Sigmoid colon (tissue), 7 donors: ENCODE results near the gene FAM3A. TPM values are rescaled to one million over a fixed set of nuclear protein-coding genes. Genes with fewer than 3 reads are reported as not detected.

ENCODE experiments used
- DNase-seq: peaks from one replicate; pipeline ENCODE4 v3.0.0-alpha.2; 2019
- H3K27ac ChIP-seq, 4 donors: fragments of 200-600 bp; sonication (generic); one replicate each; pipeline ENCODE4 v1.5.1; 2016 to 2019; ENCODE audit warnings: mild to moderate bottlenecking in 1 of 4
- H3K27me3 ChIP-seq, 3 donors: fragments of 200-600 bp; sonication (generic); one replicate each; pipeline ENCODE4 v1.5.1; 2019; ENCODE audit warnings: mild to moderate bottlenecking in 1 of 3
- H3K36me3 ChIP-seq, 4 donors: fragments of 200-600 bp; sonication (generic); one replicate each; pipeline ENCODE4 v1.5.1; 2016 to 2019
- H3K4me1 ChIP-seq, 4 donors: fragments of 200-600 bp; sonication (generic); one replicate each; pipeline ENCODE4 v1.5.1; 2017 to 2019
- H3K4me3 ChIP-seq, 4 donors: fragments of 200-600 bp; sonication (generic); one replicate each; pipeline ENCODE4 v1.5.1; 2017 to 2019; ENCODE audit warnings: mild to moderate bottlenecking in 2 of 4, moderate library complexity in 1 of 4
- H3K9me3 ChIP-seq, 4 donors: fragments of 200-600 bp in 3 of 4; sonication (generic) in 3 of 4; one replicate each; pipeline versions ENCODE4 v1.5.1 to v1.6.1; 2013 to 2019
- EP300 ChIP-seq, 4 donors: sonication (generic); formaldehyde crosslinking; IDR thresholded peaks; one replicate each; pipeline ENCODE4 v1.6.1; 2017; ENCODE audit warnings: antibody characterized with exemption in 4 of 4
- POLR2A ChIP-seq, 2 donors: fragments of 450-650 bp; IDR thresholded peaks; one replicate each; pipeline ENCODE4 v1.6.1; 2016; ENCODE audit warnings: antibody characterized with exemption in 2 of 2, mild to moderate bottlenecking in 2 of 2, moderate library complexity in 2 of 2
- POLR2AphosphoS5 ChIP-seq, 4 donors: sonication (generic); formaldehyde crosslinking; IDR thresholded peaks; one replicate each; pipeline ENCODE4 v1.6.1; 2017; ENCODE audit warnings: antibody characterized with exemption in 4 of 4
- WGBS, 2 donors: extraction: QIAGEN DNeasy Blood & Tissue Kit; methylation state at CpG; one replicate each; pipeline ENCODE4 v1.1.7; 2013; 5-methylcytosine and 5-hydroxymethylcytosine counted together
- intact Hi-C: fragments of 100-400 bp; cut with DNase I; formaldehyde crosslinking; loops from one replicate; pipeline ENCODE4 v1.15.1; 2023
- polyA plus RNA-seq, 3 donors: library from polyadenylated mRNA; stranded (reverse); fragments of 200-250 nt; gene quantifications; one replicate each; pipeline ENCODE4 v1.2.3, GENCODE V29; 2013
- total RNA-seq, 4 donors: library from RNA; depleted of rRNA; stranded (reverse); fragments of >200 nt; gene quantifications; one replicate each; pipeline ENCODE4 v1.1.0, GENCODE V29; 2016
- TF ChIP-seq, protein P1 (sequence below), 4 experiments: fragments of 450-650 bp in 3 of 4; fragments of 200-600 bp in 1 of 4; IDR thresholded peaks; one replicate each; pipeline ENCODE4 v1.5.1; 2016 to 2019; ENCODE audit warnings: antibody characterized with exemption in 4 of 4, mild to moderate bottlenecking in 3 of 4, moderate library complexity in 2 of 4
- donor health status: healthy with polysubstance abuse.
- donor health status: Bipolar disorder and iron deficiency.
- donor health status: healthy.

The FAM3A gene
- total and polyA plus RNA-seq, 7 donors: 30.7 to 64.9 (median 49.0) TPM

DNA sequence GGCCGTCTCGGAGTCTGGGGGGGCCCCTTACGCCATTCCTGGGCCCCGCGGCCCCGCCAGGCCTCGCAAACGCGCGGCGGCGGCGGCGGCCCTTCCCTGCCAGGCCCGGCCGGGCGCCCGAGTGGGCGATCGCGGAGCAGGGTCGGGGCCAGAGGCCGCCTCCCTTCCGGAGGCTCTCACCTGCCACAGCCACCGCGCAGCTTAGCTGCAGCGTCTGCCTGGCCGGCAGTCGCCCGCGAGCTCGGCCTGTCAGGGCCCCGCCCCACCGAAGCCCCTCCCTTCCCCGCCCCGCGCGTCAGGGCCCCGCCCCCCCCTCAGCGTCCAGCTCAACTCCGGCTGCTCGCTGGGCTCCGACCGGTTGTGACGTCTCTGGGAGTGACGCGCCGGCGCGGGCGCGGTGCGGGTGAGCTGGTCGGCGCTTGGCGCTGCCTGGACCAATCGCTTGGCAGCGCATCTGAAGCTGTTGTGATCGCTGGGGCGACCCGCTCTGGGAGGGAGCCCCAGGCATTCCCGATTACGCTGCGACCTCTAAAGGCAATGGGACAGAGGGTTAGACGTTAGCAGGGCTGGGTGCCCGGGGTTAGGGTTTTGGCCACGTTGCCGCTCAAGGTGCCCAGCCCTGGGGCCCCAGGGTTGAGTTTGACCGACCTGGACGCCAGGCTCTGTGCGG, 25.5 kb downstream of the FAM3A start, which contains the start of gene SLC10A3:
Gene SLC10A3, minus strand, starts transcription at position 216 of the 670 bp plus-strand sequence. CDS start 1,689 bp downstream, outside the sequence.
- 0% methylated on average over 70 to 71 of the region's 71 CpGs for WGBS, 2 donors
- H3K27ac ChIP-seq: peak within 1 kb of the TSS; percentile 90 to 98 (median 94)
- intact Hi-C loops: loop anchor here (1.0 kb wide), 1 partner anchor 26 kb away; the partner anchor contains the start of gene FAM3A
- H3K4me1 ChIP-seq: peaks cover 0 to 27% (median 12%) of the 10 kb centered on the region in 4 donors
- no peaks in the 10 kb centered on the region for H3K36me3 ChIP-seq
- no peaks in the 10 kb centered on the region for H3K27me3 ChIP-seq
- TF ChIP-seq, protein P1, sequence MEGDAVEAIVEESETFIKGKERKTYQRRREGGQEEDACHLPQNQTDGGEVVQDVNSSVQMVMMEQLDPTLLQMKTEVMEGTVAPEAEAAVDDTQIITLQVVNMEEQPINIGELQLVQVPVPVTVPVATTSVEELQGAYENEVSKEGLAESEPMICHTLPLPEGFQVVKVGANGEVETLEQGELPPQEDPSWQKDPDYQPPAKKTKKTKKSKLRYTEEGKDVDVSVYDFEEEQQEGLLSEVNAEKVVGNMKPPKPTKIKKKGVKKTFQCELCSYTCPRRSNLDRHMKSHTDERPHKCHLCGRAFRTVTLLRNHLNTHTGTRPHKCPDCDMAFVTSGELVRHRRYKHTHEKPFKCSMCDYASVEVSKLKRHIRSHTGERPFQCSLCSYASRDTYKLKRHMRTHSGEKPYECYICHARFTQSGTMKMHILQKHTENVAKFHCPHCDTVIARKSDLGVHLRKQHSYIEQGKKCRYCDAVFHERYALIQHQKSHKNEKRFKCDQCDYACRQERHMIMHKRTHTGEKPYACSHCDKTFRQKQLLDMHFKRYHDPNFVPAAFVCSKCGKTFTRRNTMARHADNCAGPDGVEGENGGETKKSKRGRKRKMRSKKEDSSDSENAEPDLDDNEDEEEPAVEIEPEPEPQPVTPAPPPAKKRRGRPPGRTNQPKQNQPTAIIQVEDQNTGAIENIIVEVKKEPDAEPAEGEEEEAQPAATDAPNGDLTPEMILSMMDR (IDR thresholded peaks at IDR 0.05): no peak
- TF ChIP-seq EP300 (IDR thresholded peaks at IDR 0.05): no peak
- TF ChIP-seq POLR2AphosphoS5 (IDR thresholded peaks at IDR 0.05): peak; percentile 88 to 91 (median 91)
- peak; percentile 35 to 82 for TF ChIP-seq POLR2A (IDR thresholded peaks at IDR 0.05)
- H3K4me3 ChIP-seq: peak within 1 kb of the TSS; percentile 41 to 77 (median 70)
- DNase-seq: peak; percentile 97
- H3K9me3 ChIP-seq: no peaks in the 10 kb centered on the region

DNA sequence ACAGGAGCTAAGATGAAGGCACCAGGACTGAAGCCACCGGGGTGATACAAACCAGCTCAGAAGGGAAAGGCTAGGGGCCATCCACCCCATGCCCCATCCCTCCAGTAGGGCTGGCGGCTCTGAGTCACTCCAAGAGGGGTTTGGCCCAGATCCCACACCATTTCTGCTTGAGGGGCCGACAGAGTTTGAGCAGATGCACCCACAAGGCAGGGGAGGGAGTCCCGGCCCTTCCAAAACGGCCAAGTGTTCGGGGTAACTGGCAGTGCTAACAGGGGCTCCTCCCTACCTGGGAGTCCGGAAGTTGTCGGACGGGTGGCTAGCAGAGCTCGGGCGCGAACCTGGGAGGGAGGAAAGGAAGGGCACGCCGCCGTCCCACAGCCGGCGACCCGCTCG, 26.0 kb downstream of the FAM3A start:
- peak; percentile 82 for DNase-seq
- peak overlapping the region; percentile 90 to 98 (median 94) for H3K27ac ChIP-seq
- intact Hi-C loops: loop anchor here (1.0 kb wide), 1 partner anchor 26 kb away; the partner anchor contains the start of gene FAM3A
- 0 to 1% methylated on average over 19 of the region's 19 CpGs for WGBS, 2 donors
- H3K4me3 ChIP-seq: peak overlapping the region; percentile 41 to 77 (median 70)
- TF ChIP-seq POLR2A (IDR thresholded peaks at IDR 0.05): no peak
- TF ChIP-seq, protein P1 (IDR thresholded peaks at IDR 0.05): no peak
- TF ChIP-seq EP300 (IDR thresholded peaks at IDR 0.05): no peak
- TF ChIP-seq POLR2AphosphoS5 (IDR thresholded peaks at IDR 0.05): no peak
- H3K27me3 ChIP-seq: no peaks in the 10 kb centered on the region
- H3K9me3 ChIP-seq: no peaks in the 10 kb centered on the region
- H3K36me3 ChIP-seq: peaks cover 0 to 3% (median 0%) of the 10 kb centered on the region in 4 donors
- H3K4me1 ChIP-seq: peaks cover 0 to 32% (median 17%) of the 10 kb centered on the region in 4 donors

DNA sequence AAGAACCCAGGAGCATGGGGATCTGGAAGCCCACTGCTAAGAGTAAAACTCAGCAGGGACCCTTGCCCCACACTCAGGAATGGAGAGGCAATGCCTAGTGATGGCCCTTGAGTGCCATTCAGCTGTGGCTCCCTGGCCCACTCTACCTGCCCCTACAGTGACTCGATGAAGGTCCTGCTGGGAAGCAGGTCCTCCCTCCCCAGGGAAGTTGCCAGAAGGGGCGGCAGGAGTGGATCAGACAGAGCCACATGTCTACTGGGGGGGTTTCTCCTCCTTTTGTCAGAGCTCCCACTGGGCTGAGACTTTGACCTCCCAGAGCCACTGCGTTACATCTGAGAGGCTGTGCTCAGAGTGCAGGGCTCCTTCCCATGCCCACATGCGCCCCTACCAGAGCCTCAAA, 26.9 kb downstream of the FAM3A start:
- no peak for TF ChIP-seq POLR2AphosphoS5 (IDR thresholded peaks at IDR 0.05)
- TF ChIP-seq POLR2A (IDR thresholded peaks at IDR 0.05): no peak
- TF ChIP-seq, protein P1 (IDR thresholded peaks at IDR 0.05): no peak
- TF ChIP-seq EP300 (IDR thresholded peaks at IDR 0.05): no peak
- Histone ChIP-seq H3K9me3 (no peaks in the 10 kb centered on the region), H3K4me3 (peak overlapping the region in 1 of 4 donors; percentile 75), H3K4me1 (peaks cover 0 to 33% (median 22%) of the 10 kb centered on the region in 4 donors), H3K27me3 (no peaks in the 10 kb centered on the region), H3K27ac (peak overlapping the region; percentile 90 to 98 (median 94)), H3K36me3 (peaks cover 0 to 11% (median 0%) of the 10 kb centered on the region in 4 donors)
- no peak for DNase-seq
- intact Hi-C loops: loop anchor here (5.0 kb wide), 3 partner anchors 43 to 92 kb away; partner anchors contain the start of genes GDI1 and RPL10
- WGBS, 2 donors: 92% methylated on average over 4 of the region's 4 CpGs

DNA sequence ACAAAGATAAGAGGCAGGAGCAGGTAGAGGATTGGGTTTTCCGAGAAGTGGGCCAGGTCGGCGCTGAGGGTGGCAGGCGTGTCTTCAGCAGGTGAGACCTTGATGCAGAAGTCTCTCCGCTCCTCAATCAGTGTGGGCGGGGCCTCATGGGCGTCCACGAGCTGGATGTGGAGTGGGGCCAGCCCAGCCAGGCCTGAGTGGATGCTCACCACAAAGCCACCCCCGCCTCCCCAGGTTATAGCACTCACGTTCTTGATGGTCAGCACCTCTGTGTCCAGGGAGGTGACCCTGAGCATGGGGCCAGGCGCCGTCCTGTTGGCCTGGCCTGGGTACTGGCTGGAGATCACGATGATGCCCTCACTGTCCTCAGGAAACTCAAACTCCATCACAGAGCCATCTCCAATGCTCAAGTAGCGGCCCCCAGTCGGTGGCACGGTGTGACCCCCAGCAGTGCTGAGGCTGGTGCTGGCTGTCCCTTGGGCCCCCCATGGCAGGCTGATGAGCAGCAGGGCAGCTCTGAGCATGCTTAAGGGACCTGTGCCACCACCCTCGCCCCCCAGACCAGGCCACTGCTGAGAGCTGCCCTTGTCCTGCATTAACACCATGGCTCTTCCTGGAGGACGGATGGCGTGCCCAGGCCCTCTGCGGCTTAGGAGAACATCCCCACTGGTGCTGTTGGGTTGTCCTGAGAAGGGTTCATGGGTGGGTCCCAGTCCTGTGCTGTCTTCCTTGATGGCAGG, 27.5 kb downstream of the FAM3A start:
- Histone ChIP-seq H3K4me3 (no peak overlapping the region), H3K36me3 (peaks cover 0 to 12% (median 0%) of the 10 kb centered on the region in 4 donors), H3K9me3 (no peaks in the 10 kb centered on the region), H3K27ac (peak overlapping the region in 1 of 4 donors; percentile 90), H3K4me1 (peaks cover 0 to 33% (median 22%) of the 10 kb centered on the region in 4 donors), H3K27me3 (no peaks in the 10 kb centered on the region)
- WGBS, 2 donors: 88 to 92% methylated on average over 20 of the region's 20 CpGs
- intact Hi-C loops: loop anchor here (5.0 kb wide), 3 partner anchors 44 to 91 kb away; partner anchors contain the start of genes GDI1 and RPL10
- DNase-seq: no peak
- TF ChIP-seq POLR2AphosphoS5 (IDR thresholded peaks at IDR 0.05) (no peak), EP300 (IDR thresholded peaks at IDR 0.05) (no peak), POLR2A (IDR thresholded peaks at IDR 0.05) (no peak)
- TF ChIP-seq, protein P1 (IDR thresholded peaks at IDR 0.05): no peak
